GM21619 (cell line): ENCODE results near the gene ADAMTS2.

Experiments
- ATAC-seq: cut with Tn5 transposase; IDR thresholded peaks from one replicate; pipeline ENCODE4 v1.9.1; 2021; ENCODE audit not compliant: unreplicated experiment

The ADAMTS2 gene

GRCh38 chr5:179165421-179166170 lies 179.7 kb downstream of the ADAMTS2 start:
- no peak for ATAC-seq

DNA sequence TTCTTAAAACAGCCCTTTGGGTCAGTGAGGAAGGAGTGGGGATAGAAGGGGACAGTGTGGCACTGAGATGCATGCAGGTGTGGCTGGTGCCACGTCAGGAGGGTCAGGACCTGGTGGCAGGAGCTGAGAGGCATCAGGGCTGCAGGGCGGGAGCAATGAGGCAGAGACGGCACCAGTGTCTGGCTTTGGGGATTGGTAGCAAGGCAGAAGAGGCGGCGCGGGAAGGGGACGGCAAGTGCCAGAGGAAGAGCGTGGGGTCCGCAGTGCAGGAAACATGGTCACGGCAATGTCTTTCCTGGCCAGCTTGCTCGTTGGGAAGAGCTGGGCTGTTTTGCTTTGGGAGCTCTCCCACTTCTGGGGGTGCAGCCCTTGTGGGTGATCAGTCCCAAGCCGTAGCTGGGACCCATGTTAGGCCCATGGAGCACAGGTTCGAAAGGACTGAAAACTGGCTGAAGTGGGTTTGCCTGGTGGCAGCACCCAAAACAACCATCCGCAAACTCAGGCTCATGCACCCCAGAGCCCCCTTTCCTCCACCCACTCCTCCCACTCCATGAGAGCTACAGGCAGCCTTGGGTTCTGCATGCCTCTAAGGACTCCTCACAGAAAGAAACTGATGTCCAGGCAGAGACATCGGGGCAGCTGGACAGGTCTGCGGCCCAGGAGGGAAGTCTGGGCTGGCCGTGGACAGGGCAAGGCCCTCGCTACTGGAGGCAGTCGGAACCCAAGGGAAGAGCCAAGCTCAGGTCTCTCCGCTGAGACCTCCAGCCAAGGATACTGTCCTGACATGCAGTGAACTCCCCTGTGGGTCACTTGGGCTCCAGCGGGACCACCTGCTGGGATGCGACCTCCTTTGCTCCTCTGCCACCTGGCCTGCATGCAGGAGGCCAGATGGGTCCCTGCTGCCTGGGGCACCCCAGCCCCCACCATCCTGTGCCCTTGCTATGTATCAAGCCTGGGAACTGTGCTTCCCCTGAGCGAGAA lies 180.6 kb downstream of the ADAMTS2 start:
- no peak for ATAC-seq

DNA sequence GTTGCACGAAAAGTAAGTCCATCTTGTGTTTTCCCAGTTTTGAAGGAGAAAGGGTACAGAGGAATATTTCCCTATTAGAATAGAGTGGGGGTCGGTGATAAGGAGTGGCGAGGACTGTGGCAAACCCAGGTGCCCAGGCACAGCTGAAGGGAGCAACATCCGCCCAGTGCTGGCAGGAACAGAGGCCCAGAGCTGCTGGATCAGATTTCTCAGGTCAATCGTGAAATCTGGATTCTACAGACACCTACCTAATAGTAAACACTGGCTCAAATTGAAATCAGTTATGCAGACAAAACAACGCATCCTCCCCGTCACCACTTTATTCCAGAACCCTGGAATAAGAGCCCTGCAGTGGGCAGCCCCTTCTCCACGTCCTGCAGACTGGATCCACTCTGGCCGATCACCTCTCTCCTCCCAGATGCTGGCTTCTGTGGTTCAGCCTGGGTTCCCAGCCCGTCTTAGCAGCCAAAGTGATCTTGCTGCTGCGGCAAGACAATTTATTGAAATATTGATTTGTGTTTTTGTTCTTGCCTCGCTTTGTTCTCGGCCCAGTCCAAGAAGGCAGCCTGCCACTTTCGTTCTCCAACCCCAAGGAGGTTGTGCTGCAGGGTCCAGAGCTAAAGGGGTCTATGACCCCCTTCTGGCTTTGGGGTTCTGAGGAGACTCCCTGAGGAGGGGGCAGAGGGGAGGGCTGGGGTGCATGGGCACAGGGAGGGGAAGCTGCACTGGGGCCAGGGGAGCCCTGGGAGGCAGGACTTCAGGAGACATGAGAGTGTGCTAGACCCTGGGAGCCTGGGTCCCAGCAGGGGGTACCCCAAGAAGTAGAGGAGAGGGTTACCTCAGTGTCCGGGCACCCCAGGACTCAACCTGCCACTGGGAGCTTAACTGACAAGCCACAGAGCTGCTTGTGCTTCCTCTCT lies 181.8 kb downstream of the ADAMTS2 start:
- ATAC-seq: no peak

DNA sequence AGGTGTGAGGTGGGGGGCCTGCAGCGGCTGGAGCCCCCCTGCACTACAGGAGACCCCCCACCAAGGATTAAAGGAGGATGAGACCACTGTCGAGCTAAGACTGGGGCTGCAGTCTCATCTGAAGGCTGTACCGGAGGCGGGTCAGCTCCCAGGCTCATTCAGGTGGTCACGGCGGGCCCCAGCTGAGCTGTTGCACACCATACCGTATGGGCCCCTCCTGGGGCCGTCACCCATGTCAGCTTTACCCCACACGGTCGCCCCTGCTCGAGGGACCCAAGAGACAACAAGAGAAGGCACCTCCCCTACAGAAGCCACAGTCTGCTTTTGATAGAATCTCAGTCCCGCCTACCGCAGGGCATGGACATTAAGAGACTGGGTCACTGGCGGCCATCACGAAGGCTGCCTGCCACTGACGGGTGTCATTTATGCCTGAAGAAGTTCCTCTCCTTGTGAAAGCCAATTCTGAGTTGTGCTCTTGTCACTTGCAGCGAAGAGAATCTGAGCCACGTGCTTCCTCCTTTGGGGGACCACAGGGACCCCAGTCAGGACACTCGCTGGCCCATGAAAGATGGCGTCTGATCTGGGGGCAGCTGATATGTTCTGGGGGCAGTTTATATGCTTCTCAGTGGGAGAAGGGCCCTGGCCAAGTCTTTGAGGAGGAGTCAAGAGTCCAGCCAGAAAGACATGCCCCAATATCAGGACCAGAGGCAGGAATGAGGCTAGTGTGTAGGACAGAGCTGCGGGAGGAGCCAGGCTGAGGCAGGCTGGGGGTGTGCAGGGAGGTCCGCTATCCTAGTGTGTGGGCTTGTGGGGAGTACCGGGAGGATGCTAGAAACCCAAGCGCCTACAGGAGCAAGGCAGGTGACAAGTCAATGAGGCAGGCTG lies 182.7 kb downstream of the ADAMTS2 start:
- no peak for ATAC-seq

DNA sequence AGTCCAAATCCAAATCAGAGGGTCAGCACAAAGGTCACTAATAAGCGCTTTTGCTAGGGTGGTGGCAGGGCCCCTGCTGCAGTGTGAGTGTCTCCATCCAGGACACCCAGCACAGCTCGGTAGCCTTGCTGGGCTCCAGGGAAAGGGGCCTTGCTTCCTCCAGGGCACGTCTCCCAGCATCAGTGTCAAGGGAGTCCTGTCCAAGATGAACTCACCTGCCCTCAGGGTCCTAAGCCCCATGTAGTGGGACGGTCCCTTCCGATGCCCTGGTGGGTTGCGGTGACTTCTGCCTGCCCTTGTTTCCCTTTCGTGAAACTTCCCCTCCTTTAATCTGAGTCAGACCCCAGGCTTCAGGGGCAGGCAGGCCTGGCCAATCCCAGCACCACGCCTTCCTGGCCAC lies 183.4 kb downstream of the ADAMTS2 start:
- no peak for ATAC-seq

- ATAC-seq: no peak
Measured at GRCh38 chr5:179160584-179160983, 184.7 kb downstream of the ADAMTS2 start.

DNA sequence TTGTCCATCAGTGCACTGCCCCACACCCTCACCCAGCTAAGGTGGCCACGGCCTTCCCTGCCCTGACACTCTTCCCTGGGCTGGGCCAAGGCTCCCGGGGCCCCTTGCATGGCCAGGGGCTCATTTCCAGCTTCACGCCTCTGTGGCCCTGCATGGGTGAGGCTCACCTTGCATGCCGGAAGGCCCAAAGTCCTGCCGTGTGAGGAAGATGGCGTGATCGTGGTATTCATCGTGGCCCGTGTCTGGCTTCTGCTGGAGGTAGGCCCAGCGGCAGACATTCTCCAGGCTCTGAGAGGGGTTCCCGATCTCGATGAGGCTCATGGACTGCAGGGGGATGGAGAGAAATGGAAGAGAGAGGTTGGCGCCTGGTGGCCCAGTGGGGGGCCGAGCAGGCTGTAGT lies 186.7 kb downstream of the ADAMTS2 start:
- ATAC-seq: no peak

DNA sequence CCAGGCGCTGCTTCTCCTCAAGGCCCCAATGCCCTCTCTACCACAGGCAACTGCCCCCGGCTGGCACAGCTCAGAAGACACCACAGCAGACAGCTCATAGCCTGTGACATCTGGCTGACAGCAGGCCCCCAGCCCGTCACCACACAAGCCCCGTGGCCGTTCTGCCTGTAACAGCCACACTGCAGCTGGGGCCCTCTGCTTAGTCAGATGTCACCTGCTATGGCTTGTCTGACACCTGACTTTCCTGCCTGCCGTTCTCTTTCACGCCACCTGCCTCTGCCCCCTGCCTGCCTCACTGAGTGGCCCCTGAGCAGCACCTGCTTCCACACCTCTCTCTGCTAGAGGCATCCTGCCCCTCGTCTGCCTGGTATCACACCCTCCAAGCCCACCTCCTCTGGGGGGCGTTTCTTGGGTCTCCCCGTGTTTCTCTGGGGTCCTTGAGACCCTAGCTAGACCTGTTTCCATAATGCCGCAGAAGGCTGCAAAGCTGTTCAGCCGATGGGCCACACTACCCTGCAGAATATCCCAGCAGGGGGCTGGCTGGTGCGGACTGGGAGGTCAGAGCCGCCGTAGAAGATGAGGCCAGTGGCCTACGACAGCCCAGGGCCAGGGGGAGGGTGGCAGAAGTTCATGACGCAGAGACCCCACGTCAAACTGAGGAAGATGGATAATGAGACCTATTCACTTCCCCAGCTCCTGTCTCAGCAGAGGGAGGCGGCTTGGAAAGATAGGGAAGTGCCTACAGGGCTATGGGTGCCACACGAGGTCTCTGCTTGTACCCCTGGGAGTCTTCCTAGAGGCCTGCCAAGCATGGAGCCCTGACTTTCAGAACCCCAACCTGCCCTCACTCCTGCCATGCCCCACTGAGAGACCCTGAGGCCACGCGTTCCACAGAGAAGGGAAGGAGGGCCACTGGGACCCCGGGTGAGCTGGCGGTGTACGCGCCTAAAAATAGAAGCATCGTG lies 190.0 kb downstream of the ADAMTS2 start:
- ATAC-seq: no peak

DNA sequence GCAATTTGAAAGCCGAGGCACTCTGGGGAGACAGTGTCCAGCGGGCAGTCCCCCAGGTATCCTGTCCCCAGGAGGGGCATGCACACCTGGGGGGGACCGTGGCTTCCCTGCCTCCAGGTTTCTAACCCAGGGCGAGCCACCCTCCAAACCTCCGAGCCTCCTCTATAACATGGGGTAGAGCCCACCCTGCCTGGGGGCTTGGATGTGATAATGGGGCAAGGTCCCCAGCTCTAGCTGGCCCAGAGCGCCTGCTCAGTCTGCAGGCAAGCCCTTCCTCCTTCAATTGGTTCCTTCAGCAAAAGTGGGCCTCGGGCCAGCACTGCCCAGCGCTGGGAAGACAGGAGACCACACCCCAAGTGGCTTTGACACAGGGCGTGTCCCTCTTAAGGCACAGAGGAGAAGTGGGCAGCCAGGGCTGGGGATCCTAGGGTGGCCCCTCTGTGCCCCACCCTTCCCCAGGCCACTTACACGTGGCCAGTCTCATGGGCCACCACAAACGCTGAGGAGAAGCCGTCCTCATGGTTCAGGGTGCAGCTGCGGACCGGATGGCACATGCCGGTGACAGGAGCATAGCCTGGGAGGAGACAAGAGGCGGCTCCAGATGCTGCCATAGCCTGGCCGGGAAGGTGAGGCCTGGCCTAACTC lies 190.8 kb downstream of the ADAMTS2 start:
- no peak for ATAC-seq

- ATAC-seq: no peak
Measured at GRCh38 chr5:179153921-179154345, 191.3 kb downstream of the ADAMTS2 start.

DNA sequence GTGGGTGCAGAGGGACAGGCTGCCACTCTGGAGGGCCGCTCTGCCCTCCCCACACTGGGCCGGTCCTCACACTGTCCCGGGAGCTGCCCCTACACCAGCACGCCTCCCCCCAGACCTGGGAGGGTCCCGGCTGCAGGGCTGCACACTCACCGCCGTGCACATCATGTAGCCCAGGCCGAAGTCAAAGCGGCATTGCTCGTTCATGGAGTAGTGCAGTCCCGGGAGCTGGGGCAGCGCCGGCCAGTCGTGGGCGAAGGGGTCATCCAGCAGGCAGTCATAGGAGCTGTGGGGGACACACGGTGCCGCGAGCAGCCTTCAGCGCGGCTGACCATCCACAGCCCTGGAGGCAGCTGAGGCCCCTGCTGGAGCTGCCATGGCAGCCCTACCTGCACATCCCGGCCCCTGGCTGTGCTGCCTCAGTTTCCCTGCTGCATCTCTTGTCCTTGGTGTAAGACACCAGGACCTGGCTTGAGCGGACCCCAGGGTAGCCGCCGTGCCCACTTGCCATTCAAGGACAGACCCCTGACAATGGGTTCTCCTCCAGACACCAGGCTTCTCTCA lies 191.8 kb downstream of the ADAMTS2 start:
- no peak for ATAC-seq

- no peak for ATAC-seq
Measured at GRCh38 chr5:179152941-179153340, 192.3 kb downstream of the ADAMTS2 start.

DNA sequence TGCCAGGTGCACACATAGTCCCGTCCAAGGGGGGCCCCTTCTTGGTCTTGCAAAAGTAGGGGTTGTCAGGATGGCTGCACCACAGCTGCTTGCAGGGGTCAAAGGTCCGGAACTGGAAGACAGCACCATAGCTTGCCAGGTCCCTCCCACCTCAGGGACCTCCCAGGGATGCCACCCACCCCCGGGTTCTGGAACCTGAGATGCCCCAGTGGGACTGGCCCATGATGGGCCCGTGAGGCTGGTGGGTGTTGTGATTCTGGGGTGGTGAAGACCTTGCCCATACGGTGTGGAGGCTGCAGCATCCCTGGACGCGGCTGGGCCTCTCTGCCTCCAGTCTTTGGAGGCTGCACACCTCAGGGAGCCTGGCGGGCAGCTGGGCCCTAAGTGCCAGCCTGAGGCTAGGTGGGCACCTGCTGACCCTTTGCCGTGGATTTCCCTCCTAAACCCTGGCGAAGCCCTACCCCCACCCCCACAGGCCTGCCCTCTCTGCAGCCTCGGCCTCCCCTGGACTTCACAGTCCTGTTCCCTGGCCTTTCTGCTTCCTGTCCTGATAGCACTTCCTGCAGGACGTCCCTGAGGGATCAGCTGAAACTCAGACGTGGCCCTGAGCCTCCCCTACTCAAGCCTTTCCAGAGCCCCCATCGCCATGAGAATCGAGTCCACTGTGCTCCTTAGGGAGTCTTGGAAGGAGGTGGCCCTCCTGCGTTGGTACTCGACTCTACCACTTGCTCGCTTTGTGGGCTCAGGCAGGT lies 192.9 kb downstream of the ADAMTS2 start:
- ATAC-seq: no peak

DNA sequence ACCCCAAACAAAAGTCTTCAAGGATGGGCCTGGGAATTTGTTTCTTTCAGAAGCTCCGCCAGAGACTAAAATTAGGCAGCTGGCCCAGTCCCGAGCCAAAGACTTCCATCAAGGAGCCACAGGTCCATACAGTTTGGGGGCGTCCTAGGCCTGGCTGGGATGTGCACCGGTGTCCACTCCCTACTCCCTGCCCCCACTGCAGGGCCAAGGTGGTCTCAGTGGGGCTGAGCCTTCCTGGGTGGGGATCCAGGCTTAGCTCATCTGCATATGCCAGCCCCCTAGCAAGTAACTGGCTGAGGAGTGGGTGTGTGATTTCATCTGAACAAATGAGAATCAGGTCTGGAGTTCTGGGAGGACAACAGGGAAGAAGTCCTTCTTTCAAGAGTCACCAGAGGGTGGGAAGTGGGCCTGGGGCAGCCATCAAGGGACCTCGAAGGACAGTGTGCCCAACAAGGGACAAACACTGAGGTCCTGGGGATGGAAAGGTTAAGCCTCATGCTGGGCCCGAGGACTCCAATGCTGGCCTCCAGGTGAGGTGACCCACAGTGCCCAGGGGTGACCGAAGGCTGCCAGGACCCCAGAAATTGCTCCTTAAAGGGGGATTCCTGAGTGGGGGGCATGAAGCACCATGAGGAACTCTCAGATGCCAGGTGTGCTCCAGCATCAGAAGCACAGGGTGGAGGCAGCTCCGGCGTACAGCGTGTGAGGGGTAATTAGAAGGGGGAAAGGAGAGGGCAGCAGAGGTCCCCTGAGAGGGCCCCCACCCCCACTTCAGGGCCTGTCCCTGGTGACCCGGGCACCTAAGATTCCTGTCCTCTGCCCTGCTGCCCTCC lies 193.8 kb downstream of the ADAMTS2 start:
- ATAC-seq: no peak

DNA sequence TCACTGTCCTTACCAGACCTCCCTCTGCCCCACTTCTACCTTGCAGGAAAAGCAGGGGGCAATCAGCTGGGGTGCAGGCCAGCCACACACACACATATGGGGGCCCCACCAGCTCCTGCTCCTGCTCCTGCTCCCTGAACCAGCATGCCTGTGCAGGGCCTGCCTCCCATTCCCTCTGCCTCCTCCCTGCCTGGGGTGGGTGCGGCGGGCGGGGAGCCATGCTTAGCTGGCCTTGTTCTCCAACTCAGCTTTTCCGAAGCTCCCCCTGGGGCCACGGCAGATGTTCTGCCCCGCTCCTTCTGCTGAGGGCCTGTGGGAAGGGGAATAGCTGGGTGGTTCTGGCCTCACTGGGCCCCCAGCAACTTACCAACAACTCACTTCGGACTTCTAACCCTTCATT lies 195.2 kb downstream of the ADAMTS2 start:
- ATAC-seq: no peak

- no peak for ATAC-seq
Measured at GRCh38 chr5:179149278-179149677, 196.0 kb downstream of the ADAMTS2 start.
